IMR-90 (cell line): ENCODE measurements around the gene CCNA2.

Source experiments
- BHLHE40 ChIP-seq: fragments of 150-350 bp; IDR thresholded peaks from 2 replicates; pipeline ENCODE4 v1.6.1; 2016; ENCODE audit warnings: mild to moderate bottlenecking, low read depth, low read length
- CEBPB ChIP-seq: IDR thresholded peaks from 2 replicates; pipeline ENCODE4 v1.6.1; 2012; ENCODE audit warnings: low read depth, low read length, improper control_type of control experiment
- CHD1 ChIP-seq: IDR thresholded peaks from 2 replicates; pipeline ENCODE4 v1.6.1; 2012; ENCODE audit warnings: low read depth, low read length, improper control_type of control experiment
- CTCF ChIP-seq: conservative IDR thresholded peaks from 2 replicates; pipeline ENCODE4 v1.5.1; 2012; ENCODE audit warnings: mild to moderate bottlenecking, low read depth, low read length, improper control_type of control experiment
- MAFK ChIP-seq: IDR thresholded peaks from 2 replicates; pipeline ENCODE4 v1.6.1; 2012; ENCODE audit warnings: low read depth, low read length, improper control_type of control experiment
- MXI1 ChIP-seq: IDR thresholded peaks from 2 replicates; pipeline ENCODE4 v1.6.1; 2012; ENCODE audit warnings: low read depth, mild to moderate bottlenecking, low read length, moderate library complexity, borderline replicate concordance
- POLR2A ChIP-seq: IDR thresholded peaks from 2 replicates; pipeline ENCODE4 v1.6.1; 2012; ENCODE audit warnings: mild to moderate bottlenecking, low read depth, low read length
- RAD21 ChIP-seq: IDR thresholded peaks from 2 replicates; pipeline ENCODE4 v1.6.1; 2012; ENCODE audit warnings: low read length, improper control_type of control experiment
- RCOR1 ChIP-seq: IDR thresholded peaks from 2 replicates; pipeline ENCODE4 v1.6.1; 2012; ENCODE audit warnings: mild to moderate bottlenecking, low read length, improper control_type of control experiment; ENCODE audit not compliant: insufficient replicate concordance
- SMC3 ChIP-seq: fragments of 150-350 bp; IDR thresholded peaks from 2 replicates; pipeline ENCODE4 v1.6.1; 2016; ENCODE audit warnings: low read depth, mild to moderate bottlenecking, antibody characterized with exemption, low read length, moderate library complexity

GRCh38 chr4:121824171-121824527 is 466 bp upstream of the CCNA2 start:
- TF ChIP-seq CTCF (no peak), SMC3 (no peak), MAFK (no peak), CEBPB (no peak), RAD21 (no peak), RCOR1 (no peak), CHD1 (no peak), MXI1 (no peak), BHLHE40 (no peak), POLR2A (no peak)
